Endothelial cell of umbilical vein (primary cell): Measurements from ENCODE around the gene SEMA6A.

Source experiments
- EZH2 ChIP-seq: IDR thresholded peaks from 2 replicates; pipeline ENCODE4 v1.6.1; 2012; ENCODE audit warnings: borderline replicate concordance, low read depth, mild to moderate bottlenecking, moderate library complexity, low read length, inconsistent platforms; ENCODE audit not compliant: severe bottlenecking
- MYC ChIP-seq: IDR thresholded peaks from one replicate; pipeline ENCODE4 v1.6.1; 2011; ENCODE audit warnings: mild to moderate bottlenecking, low read depth, low read length
- TF ChIP-seq, protein P1 (sequence below), 2 donors: IDR thresholded peaks; 1 replicate in 1 of 2; 2 replicates in 1 of 2; pipeline ENCODE4 v1.5.1; 2011; ENCODE audit warnings: low read length in 2 of 2, mild to moderate bottlenecking in 2 of 2, moderate library complexity in 2 of 2, control low read depth in 1 of 2, inconsistent platforms in 1 of 2, low read depth in 1 of 2; ENCODE audit not compliant: insufficient read depth in 1 of 2; ENCODE audit errors: extremely low read depth in 1 of 2

DNA sequence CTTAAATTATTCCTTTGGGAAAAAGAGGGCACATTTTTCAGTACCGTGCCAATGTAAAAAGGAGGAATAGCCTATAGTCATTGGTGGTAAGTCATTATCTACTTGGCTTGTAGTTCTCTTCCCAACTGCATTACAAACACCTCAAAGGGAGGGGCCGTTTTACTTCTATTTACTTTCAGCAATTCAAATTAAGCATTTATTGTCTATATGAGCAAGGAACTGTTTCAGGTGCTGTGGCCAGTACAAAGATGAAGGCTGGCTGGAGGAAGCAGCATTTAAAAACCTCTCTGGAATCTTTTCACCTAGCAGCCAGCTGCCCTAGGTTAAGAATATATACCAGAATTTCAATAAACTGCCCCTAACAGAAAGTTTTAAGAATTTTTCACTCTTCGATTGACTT, 48.9 kb downstream of the SEMA6A start:
- TF ChIP-seq, protein P1, sequence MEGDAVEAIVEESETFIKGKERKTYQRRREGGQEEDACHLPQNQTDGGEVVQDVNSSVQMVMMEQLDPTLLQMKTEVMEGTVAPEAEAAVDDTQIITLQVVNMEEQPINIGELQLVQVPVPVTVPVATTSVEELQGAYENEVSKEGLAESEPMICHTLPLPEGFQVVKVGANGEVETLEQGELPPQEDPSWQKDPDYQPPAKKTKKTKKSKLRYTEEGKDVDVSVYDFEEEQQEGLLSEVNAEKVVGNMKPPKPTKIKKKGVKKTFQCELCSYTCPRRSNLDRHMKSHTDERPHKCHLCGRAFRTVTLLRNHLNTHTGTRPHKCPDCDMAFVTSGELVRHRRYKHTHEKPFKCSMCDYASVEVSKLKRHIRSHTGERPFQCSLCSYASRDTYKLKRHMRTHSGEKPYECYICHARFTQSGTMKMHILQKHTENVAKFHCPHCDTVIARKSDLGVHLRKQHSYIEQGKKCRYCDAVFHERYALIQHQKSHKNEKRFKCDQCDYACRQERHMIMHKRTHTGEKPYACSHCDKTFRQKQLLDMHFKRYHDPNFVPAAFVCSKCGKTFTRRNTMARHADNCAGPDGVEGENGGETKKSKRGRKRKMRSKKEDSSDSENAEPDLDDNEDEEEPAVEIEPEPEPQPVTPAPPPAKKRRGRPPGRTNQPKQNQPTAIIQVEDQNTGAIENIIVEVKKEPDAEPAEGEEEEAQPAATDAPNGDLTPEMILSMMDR (IDR thresholded peaks at IDR 0.05; ENCODE audit: extremely low read depth in 1 of 2, insufficient read depth in 1 of 2, low read depth in 1 of 2, low read length in 2 of 2), result no peak
- no peak for TF ChIP-seq MYC
- no peak for TF ChIP-seq EZH2
